Small intestine (tissue), 7 donors: ENCODE data around the gene EPAS1. TPM values are rescaled to one million over a fixed set of nuclear protein-coding genes. Genes with fewer than 3 reads are reported as not detected.
A peak's percentile ranks its signal among the peaks of the same experiment; 100 is the strongest.

ENCODE experiments used
- DNase-seq, 2 donors: peaks; one replicate each; pipeline versions ENCODE4 v3.0.0 to v3.0.0-alpha.2; 2013
- FAIRE-seq: peaks from 2 replicates; lab custom pipeline; 2012; peaks lifted over from hg19 to GRCh38; lab: Jason Lieb, UNC
- H3K27ac ChIP-seq, 3 donors: one replicate each; pipeline ENCODE4 v1.5.1; 2013; ENCODE audit warnings: low read length in 2 of 3, mild to moderate bottlenecking in 2 of 3, control low read depth in 1 of 3, inconsistent platforms in 1 of 3, low read depth in 1 of 3, moderate library complexity in 1 of 3
- H3K27me3 ChIP-seq, 3 donors: one replicate each; pipeline ENCODE4 v1.6.1; 2013; ENCODE audit warnings: low read length in 3 of 3, inconsistent platforms in 1 of 3; ENCODE audit not compliant: control insufficient read depth in 3 of 3, insufficient read depth in 3 of 3
- H3K36me3 ChIP-seq, 3 donors: one replicate each; pipeline ENCODE4 v1.6.1; 2013; ENCODE audit warnings: low read length in 3 of 3, inconsistent platforms in 1 of 3, low read depth in 1 of 3, mild to moderate bottlenecking in 1 of 3, moderate library complexity in 1 of 3; ENCODE audit not compliant: control insufficient read depth in 3 of 3, insufficient read depth in 2 of 3
- H3K4me1 ChIP-seq, 3 donors: one replicate each; pipeline ENCODE4 v1.6.1; 2013; ENCODE audit warnings: low read length in 2 of 3, inconsistent platforms in 1 of 3, low read depth in 1 of 3, mild to moderate bottlenecking in 1 of 3, moderate library complexity in 1 of 3; ENCODE audit not compliant: control insufficient read depth in 3 of 3, insufficient read depth in 2 of 3
- H3K4me3 ChIP-seq, 3 donors: one replicate each; pipeline ENCODE4 v1.5.1; 2013; ENCODE audit warnings: low read length in 3 of 3, control low read depth in 1 of 3, inconsistent platforms in 1 of 3, low read depth in 1 of 3, mild to moderate bottlenecking in 1 of 3, moderate library complexity in 1 of 3
- H3K9me3 ChIP-seq, 2 donors: one replicate each; pipeline ENCODE4 v1.6.1; 2013; ENCODE audit warnings: low read depth in 1 of 2, low read length in 1 of 2; ENCODE audit not compliant: control insufficient read depth in 2 of 2, insufficient read depth in 1 of 2
- whole genome bisulfite sequencing, 3 donors: extraction: QIAGEN DNeasy Blood & Tissue Kit; methylation state at CpG; one replicate each; pipeline ENCODE4 v1.1.7; 2013; 5-methylcytosine and 5-hydroxymethylcytosine counted together
- polyA plus RNA-seq, 4 donors: library from polyadenylated mRNA; stranded (reverse) in 3 of 4; unstranded in 1 of 4; fragments of 200-250 nt in 3 of 4; fragments of 120-200 nt in 1 of 4; gene quantifications; one replicate each; pipeline versions ENCODE4 v1.2.1 to v1.2.3, GENCODE V29; 2013
- donor health status: healthy with polysubstance abuse.
- donor health status: control.
- donor health status: control.
- donor health status: Bipolar disorder and iron deficiency.
- donor health status: healthy.

EPAS1 gene
- polyA plus RNA-seq, 4 donors: 22.7 to 106 (median 64.1) TPM

- Histone ChIP-seq H3K9me3 (no peaks in the 10 kb centered on the region), H3K4me3 (no peak overlapping the region), H3K27me3 (no peaks in the 10 kb centered on the region), H3K27ac (peak overlapping the region in 1 of 3 donors; percentile 75), H3K36me3 (no peaks in the 10 kb centered on the region), H3K4me1 (no peaks in the 10 kb centered on the region)
- FAIRE-seq (no peak), DNase-seq (peak in 1 of 2 donors; percentile 30)
- 48 to 86% (median 74%) methylated on average over 1 of the region's 1 CpG for WGBS, 3 donors
Measured at GRCh38 chr2:46430992-46431391, 133.8 kb downstream of the EPAS1 start.

- Histone ChIP-seq H3K4me3 (no peak overlapping the region), H3K9me3 (no peaks in the 10 kb centered on the region), H3K4me1 (peaks cover 0 to 4% (median 0%) of the 10 kb centered on the region in 3 donors), H3K27me3 (no peaks in the 10 kb centered on the region), H3K36me3 (no peaks in the 10 kb centered on the region), H3K27ac (peak overlapping the region in 1 of 3 donors; percentile 75)
- WGBS, 3 donors: 58 to 66% (median 65%) methylated on average over 5 of the region's 5 CpGs
- DNase-seq (no peak), FAIRE-seq (no peak)
Measured at GRCh38 chr2:46431481-46432235, 134.5 kb downstream of the EPAS1 start.

GRCh38 chr2:46434851-46435273 lies 137.7 kb downstream of the EPAS1 start:
- no peaks in the 10 kb centered on the region for H3K9me3 ChIP-seq
- FAIRE-seq (no peak), DNase-seq (no peak)
- H3K36me3 ChIP-seq: no peaks in the 10 kb centered on the region
- peaks cover 0 to 4% (median 0%) of the 10 kb centered on the region in 3 donors for H3K4me1 ChIP-seq
- H3K4me3 ChIP-seq: no peak overlapping the region
- WGBS, 3 donors: 68 to 84% (median 69%) methylated on average over 3 of the region's 3 CpGs
- H3K27me3 ChIP-seq: no peaks in the 10 kb centered on the region
- no peak overlapping the region for H3K27ac ChIP-seq

- no peak for FAIRE-seq
- no peak for DNase-seq
- no peaks in the 10 kb centered on the region for H3K36me3 ChIP-seq
- no peak overlapping the region for H3K4me3 ChIP-seq
- no peak overlapping the region for H3K27ac ChIP-seq
- H3K9me3 ChIP-seq: no peaks in the 10 kb centered on the region
- no peaks in the 10 kb centered on the region for H3K27me3 ChIP-seq
- H3K4me1 ChIP-seq: peaks cover 0 to 4% (median 0%) of the 10 kb centered on the region in 3 donors
Measured at GRCh38 chr2:46435353-46435752, 138.1 kb downstream of the EPAS1 start.

- no peaks in the 10 kb centered on the region for H3K36me3 ChIP-seq
- no peak overlapping the region for H3K27ac ChIP-seq
- 69 to 76% (median 71%) methylated on average over 4 of the region's 4 CpGs for WGBS, 3 donors
- H3K4me1 ChIP-seq: peaks cover 0 to 4% (median 0%) of the 10 kb centered on the region in 3 donors
- H3K27me3 ChIP-seq: no peaks in the 10 kb centered on the region
- no peak overlapping the region for H3K4me3 ChIP-seq
- H3K9me3 ChIP-seq: no peaks in the 10 kb centered on the region
- no peak for FAIRE-seq
- no peak for DNase-seq
Measured at GRCh38 chr2:46435796-46436360, 138.7 kb downstream of the EPAS1 start.

Other genes with a start within 250 kb of the EPAS1 start
- gene TMEM247, start 182.2 kb downstream of the EPAS1 start, polyA plus RNA-seq: not detected
- gene RHOQ, start 245.1 kb downstream of the EPAS1 start, polyA plus RNA-seq: 10 to 100 TPM in 3 of 4 donors, 1 to 10 TPM in 1; 1.6 to 23.7 (median 16.4) TPM
- 1 to 10 TPM in 2 of 4 donors, under 1 TPM in 1, not detected in 1; 0.54 to 4.1 (median 2.4) TPM for gene ATP6V1E2, start 245.2 kb downstream of the EPAS1 start, polyA plus RNA-seq